ENCODE results near the gene KIAA0408.

DNA sequence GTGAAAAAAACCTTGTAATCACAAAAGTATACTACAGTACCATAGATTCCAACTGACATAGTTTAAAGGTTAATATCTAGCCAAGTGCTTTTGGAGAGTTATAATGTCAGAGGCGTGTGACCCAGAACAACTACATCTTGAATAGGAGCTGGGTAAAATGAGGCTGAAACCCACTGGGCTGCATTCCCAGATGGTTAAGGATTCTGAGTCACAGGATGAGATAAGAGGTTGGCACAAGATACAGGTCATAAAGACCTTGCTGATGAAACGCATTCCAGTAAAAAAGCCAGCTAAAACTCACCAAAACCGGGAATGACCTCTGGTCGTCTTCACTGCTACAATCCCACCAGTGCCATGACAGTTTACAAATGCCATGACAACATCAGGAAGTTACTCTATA lies 22.4 kb upstream of the KIAA0408 start:
- TF ChIP-seq, protein P1, sequence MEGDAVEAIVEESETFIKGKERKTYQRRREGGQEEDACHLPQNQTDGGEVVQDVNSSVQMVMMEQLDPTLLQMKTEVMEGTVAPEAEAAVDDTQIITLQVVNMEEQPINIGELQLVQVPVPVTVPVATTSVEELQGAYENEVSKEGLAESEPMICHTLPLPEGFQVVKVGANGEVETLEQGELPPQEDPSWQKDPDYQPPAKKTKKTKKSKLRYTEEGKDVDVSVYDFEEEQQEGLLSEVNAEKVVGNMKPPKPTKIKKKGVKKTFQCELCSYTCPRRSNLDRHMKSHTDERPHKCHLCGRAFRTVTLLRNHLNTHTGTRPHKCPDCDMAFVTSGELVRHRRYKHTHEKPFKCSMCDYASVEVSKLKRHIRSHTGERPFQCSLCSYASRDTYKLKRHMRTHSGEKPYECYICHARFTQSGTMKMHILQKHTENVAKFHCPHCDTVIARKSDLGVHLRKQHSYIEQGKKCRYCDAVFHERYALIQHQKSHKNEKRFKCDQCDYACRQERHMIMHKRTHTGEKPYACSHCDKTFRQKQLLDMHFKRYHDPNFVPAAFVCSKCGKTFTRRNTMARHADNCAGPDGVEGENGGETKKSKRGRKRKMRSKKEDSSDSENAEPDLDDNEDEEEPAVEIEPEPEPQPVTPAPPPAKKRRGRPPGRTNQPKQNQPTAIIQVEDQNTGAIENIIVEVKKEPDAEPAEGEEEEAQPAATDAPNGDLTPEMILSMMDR (conservative IDR thresholded peaks at IDR 0.05) = no peak
- no peak for TF ChIP-seq EZH2 (IDR thresholded peaks at IDR 0.05; ENCODE audit: low read depth)
